ENCODE measurements around the gene PRDX4.
"Not testable (repeated sequence)": the region's sequence is repeated elsewhere in the genome, so short reads cannot be mapped to it uniquely, and the experiment has no call there.

Gene PRDX4

DNA sequence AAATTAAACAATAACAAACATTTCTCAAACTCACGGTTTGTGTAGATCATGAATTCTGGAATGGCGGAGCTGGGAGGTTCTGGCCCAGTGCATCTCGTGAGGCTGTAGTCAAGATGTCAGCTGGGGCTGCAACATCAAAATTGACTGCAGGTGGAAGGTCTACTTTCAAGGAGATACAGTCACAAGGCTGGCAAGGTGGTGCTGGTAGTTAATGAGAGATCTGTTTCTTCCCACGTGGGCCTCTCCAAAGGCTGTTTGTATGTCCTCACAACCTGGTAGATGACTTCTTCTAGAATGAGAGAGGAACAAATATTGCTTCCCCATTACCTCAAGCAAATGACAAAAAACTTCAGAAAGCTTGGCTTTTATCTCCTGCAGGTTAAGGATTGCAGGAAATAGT is 8.0 kb upstream of the PRDX4 start:
- Histone ChIP-seq H3K4me2 (ENCODE audit: low read length) (peak overlapping the region; percentile 72), H4K20me1 (ENCODE audit: insufficient read depth, low read length) (no peaks in the 10 kb centered on the region), H3K9ac (ENCODE audit: low read length) (peak overlapping the region; percentile 36; the same call in 1 of the 2 replicates), H3K4me1 (ENCODE audit: low read length) (peaks cover 53% of the 10 kb centered on the region), H3K9me3 (ENCODE audit: insufficient read depth, low read length) (no peaks in the 10 kb centered on the region), H3K36me3 (replicated peaks; ENCODE audit: low read depth, low read length) (no peaks in the 10 kb centered on the region), H2AFZ (ENCODE audit: low read depth, low read length) (peak overlapping the region; percentile 81; the same call in 1 of the 2 replicates), H3K4me3 (ENCODE audit: low read length) (0 out of 2 replicates have a peak overlapping the region, but pooled peaks have one; percentile 29), H3K27ac (ENCODE audit: low read length) (no peak overlapping the region), H3K27me3 (ENCODE audit: low read depth, low read length) (no peaks in the 10 kb centered on the region), H3K79me2 (ENCODE audit: low read length) (no peaks in the 10 kb centered on the region)
- TF ChIP-seq, protein P1, sequence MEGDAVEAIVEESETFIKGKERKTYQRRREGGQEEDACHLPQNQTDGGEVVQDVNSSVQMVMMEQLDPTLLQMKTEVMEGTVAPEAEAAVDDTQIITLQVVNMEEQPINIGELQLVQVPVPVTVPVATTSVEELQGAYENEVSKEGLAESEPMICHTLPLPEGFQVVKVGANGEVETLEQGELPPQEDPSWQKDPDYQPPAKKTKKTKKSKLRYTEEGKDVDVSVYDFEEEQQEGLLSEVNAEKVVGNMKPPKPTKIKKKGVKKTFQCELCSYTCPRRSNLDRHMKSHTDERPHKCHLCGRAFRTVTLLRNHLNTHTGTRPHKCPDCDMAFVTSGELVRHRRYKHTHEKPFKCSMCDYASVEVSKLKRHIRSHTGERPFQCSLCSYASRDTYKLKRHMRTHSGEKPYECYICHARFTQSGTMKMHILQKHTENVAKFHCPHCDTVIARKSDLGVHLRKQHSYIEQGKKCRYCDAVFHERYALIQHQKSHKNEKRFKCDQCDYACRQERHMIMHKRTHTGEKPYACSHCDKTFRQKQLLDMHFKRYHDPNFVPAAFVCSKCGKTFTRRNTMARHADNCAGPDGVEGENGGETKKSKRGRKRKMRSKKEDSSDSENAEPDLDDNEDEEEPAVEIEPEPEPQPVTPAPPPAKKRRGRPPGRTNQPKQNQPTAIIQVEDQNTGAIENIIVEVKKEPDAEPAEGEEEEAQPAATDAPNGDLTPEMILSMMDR (IDR thresholded peaks at IDR 0.05; ENCODE audit: low read depth, low read length) = no peak
- TF ChIP-seq EZH2phosphoT487 (IDR thresholded peaks at IDR 0.05; ENCODE audit: low read depth) = no peak

DNA sequence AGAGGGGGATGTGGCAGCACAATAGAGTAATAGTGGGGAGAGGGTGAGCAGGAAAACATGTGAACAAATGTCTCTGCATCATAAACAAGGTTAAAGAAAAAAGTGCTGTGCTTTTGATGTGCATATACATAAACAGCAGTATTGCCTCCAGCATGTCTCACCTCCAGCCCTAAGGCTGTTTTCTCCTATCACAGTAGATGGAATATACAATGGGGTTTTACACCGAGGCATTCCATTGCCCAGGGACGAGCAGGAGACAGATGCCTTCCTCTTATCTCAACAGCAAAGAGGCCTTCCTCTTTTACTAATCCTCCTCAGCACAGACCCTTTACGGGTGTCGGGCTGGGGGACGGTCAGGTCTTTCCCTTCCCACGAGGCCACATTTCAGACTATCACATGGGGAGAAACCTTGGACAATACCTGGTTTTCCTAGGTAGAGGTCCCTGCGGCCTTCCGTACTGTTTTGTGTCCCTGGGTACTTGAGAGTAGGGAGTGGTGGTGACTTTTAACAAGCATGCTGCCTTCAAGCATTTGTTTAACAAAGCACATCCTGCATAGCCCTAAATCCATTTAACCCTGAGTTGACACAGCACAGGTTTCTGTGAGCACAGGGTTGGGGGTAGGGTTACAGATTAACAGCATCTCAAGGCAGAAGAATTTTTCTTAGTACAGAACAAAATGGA is 7.1 kb upstream of the PRDX4 start:
- not testable (repeated sequence) for H3K27me3 ChIP-seq (ENCODE audit: low read depth, low read length); H3K36me3 ChIP-seq (replicated peaks; ENCODE audit: low read depth, low read length); H3K9me3 ChIP-seq (ENCODE audit: insufficient read depth, low read length); H4K20me1 ChIP-seq (ENCODE audit: insufficient read depth, low read length); H3K79me2 ChIP-seq (ENCODE audit: low read length)
- H3K4me2 ChIP-seq (ENCODE audit: low read length) = peak overlapping the region; percentile 72
- H3K27ac ChIP-seq (ENCODE audit: low read length) = peak overlapping the region; percentile 97
- peak overlapping the region; percentile 29; the same call in 1 of the 2 replicates for H3K4me3 ChIP-seq (ENCODE audit: low read length)
- peaks cover 55% of the 10 kb centered on the region for H3K4me1 ChIP-seq (ENCODE audit: low read length)
- peak overlapping the region; percentile 36; the same call in 1 of the 2 replicates for H3K9ac ChIP-seq (ENCODE audit: low read length)
- peak overlapping the region; percentile 81 for H2AFZ ChIP-seq (ENCODE audit: low read depth, low read length)

DNA sequence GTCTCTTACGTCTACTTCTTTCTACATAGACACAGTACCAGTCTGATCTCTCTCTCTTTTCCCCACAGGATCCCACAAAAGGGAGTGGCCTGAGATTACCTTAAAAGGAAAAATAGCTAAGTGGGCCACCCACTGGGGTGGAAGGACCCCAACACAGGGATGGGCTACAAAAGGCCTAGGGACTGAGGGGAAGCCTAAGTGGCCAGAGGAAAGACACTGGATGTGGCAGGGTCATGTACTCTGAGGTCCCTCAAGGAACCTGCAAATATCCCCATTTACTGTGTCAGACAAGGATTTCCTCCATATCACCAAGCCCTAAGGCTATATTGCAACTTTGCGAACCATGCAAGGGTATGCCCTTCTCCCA is 6.5 kb upstream of the PRDX4 start:
- Histone ChIP-seq H3K27ac (ENCODE audit: low read length) (peak overlapping the region; percentile 97), H4K20me1 (ENCODE audit: insufficient read depth, low read length) (no peaks in the 10 kb centered on the region), H3K27me3 (ENCODE audit: low read depth, low read length) (no peaks in the 10 kb centered on the region), H2AFZ (ENCODE audit: low read depth, low read length) (peak overlapping the region; percentile 81; the same call in 1 of the 2 replicates), H3K79me2 (ENCODE audit: low read length) (no peaks in the 10 kb centered on the region), H3K36me3 (replicated peaks; ENCODE audit: low read depth, low read length) (no peaks in the 10 kb centered on the region), H3K9ac (ENCODE audit: low read length) (peak overlapping the region; percentile 36; the same call in 1 of the 2 replicates), H3K4me2 (ENCODE audit: low read length) (peak overlapping the region; percentile 72), H3K9me3 (ENCODE audit: insufficient read depth, low read length) (no peaks in the 10 kb centered on the region), H3K4me1 (ENCODE audit: low read length) (peaks cover 55% of the 10 kb centered on the region), H3K4me3 (ENCODE audit: low read length) (no peak overlapping the region)
- TF ChIP-seq, protein P1 (IDR thresholded peaks at IDR 0.05; ENCODE audit: low read depth, low read length) = no peak
- TF ChIP-seq EZH2phosphoT487 (IDR thresholded peaks at IDR 0.05; ENCODE audit: low read depth) = no peak

DNA sequence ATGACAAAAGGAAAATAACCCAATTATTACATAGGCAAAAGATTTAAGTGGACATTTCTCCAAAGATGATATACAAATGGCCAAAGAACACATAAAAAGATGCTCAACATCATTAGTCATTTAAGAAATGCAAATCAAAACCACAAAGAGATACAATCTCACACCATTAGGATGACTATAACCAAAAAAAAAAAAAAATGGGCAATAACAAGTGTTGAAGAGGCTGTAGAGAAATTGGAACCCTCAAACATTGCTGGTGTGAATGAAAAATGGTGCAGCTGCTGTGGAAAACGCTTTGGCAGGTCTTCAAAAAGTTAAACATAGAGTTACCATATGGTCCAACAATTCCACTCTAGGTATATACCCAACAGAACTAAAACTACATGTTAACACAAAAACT is 5.6 kb upstream of the PRDX4 start:
- H3K27me3 ChIP-seq (ENCODE audit: low read depth, low read length) = no peaks in the 10 kb centered on the region
- H2AFZ ChIP-seq (ENCODE audit: low read depth, low read length) = no peak overlapping the region
- H3K9me3 ChIP-seq (ENCODE audit: insufficient read depth, low read length) = no peaks in the 10 kb centered on the region
- H3K79me2 ChIP-seq (ENCODE audit: low read length) = no peaks in the 10 kb centered on the region
- peak overlapping the region; percentile 72 for H3K4me2 ChIP-seq (ENCODE audit: low read length)
- peak overlapping the region; percentile 97 for H3K27ac ChIP-seq (ENCODE audit: low read length)
- no peaks in the 10 kb centered on the region for H3K36me3 ChIP-seq (replicated peaks; ENCODE audit: low read depth, low read length)
- H3K4me3 ChIP-seq (ENCODE audit: low read length) = peak overlapping the region; percentile 46; the same call in 1 of the 2 replicates
- H3K9ac ChIP-seq (ENCODE audit: low read length) = peak overlapping the region; percentile 39; the same call in 1 of the 2 replicates
- peaks cover 62% of the 10 kb centered on the region for H3K4me1 ChIP-seq (ENCODE audit: low read length)
- TF ChIP-seq, protein P1 (IDR thresholded peaks at IDR 0.05; ENCODE audit: low read depth, low read length) = no peak
- TF ChIP-seq EZH2phosphoT487 (IDR thresholded peaks at IDR 0.05; ENCODE audit: low read depth) = no peak
- no peaks in the 10 kb centered on the region for H4K20me1 ChIP-seq (ENCODE audit: insufficient read depth, low read length)
